GM19025 (cell line): ENCODE results near the gene SLC46A1.
"Not testable (repeated sequence)": the region's sequence is repeated elsewhere in the genome, so short reads cannot be mapped to it uniquely, and the experiment has no call there.

Experiments used
- ATAC-seq: cut with Tn5 transposase; IDR thresholded peaks from one replicate; pipeline ENCODE4 v1.9.1; 2021; ENCODE audit warnings: mild to moderate bottlenecking, low read depth, moderate library complexity; ENCODE audit not compliant: unreplicated experiment

Gene SLC46A1

DNA sequence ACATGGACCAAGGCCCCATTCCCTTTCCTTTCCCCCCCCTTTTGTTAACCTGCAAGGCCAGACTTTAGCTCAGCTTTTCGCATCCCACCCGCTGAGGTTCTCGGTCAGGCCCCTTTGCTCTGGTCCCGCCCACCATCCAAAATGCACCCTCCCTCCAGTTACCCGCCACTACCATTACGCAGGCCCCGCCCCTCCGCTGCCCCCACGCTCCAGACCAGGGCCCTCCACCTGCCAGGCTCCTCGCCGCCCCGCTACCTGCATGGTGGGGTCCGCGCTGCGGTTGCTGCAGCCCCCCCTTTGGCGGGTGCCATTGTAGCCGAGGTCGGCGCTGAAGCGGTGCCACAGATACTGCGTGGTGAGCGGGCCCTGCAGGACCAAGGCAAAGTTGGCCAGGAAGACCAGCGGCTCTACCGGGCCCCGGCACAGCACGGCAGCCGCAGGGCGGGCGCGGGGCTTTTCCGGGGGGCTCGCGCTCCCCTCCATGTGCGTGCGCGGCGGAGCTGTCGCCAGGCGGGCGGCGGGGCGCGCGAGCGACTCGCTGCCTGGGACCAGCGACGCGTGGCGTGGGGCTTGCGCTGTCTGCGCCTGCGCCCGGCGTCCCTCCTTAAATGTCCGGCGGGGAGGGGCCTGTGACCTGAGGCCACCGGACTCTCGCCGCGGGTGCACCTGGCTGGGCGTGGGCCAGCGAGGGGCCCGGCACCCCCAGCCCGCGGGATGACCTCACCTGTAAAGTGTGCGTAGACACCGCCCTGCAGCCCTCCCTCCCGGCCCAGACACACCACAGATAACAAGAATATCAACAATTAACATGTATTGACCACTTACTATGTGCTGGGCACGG, at the start of gene SLC46A1:
SLC46A1 (minus strand) TSS at position 581 of the 841 bp plus-strand sequence; CDS start at position 483, 98 bp downstream.
- peak; percentile 82 for ATAC-seq

DNA sequence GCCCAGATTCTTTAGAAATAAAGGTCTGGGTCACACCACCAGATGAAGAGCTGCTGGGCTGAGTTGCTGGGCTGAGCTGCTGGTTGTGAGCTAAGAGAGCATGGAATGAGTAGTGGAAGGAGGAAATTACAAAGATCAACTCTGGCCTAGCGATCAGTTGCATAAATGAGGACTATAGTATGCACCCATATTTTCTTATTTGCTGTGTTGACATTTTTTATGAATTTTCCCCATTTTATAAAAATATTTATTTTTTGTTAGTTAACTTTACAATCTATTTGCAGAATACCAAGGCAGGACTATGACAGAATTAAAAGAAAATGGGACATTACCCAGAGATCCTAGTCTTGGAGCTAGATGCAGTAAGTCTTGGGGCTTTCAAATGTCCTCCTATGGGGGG, 43.8 kb upstream of the SLC46A1 start:
- no peak for ATAC-seq

DNA sequence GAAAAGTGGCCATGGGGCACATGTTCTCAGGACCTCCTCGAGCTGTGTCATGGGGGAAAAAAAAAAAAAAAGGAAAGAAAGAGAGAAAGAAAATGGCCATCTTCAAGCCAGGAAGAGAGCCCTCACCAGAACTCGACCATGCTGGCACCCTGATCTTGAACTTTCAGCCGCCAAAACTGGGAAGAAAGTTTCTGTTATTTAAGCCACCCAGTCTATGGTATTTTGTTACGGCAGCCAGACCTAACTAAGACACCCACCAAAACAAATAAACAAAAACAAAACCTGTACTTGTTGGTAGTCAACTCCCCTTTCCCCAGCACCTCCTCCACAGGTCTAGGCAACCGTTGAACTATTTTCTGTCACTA, 41.4 kb upstream of the SLC46A1 start:
- ATAC-seq: no peak

DNA sequence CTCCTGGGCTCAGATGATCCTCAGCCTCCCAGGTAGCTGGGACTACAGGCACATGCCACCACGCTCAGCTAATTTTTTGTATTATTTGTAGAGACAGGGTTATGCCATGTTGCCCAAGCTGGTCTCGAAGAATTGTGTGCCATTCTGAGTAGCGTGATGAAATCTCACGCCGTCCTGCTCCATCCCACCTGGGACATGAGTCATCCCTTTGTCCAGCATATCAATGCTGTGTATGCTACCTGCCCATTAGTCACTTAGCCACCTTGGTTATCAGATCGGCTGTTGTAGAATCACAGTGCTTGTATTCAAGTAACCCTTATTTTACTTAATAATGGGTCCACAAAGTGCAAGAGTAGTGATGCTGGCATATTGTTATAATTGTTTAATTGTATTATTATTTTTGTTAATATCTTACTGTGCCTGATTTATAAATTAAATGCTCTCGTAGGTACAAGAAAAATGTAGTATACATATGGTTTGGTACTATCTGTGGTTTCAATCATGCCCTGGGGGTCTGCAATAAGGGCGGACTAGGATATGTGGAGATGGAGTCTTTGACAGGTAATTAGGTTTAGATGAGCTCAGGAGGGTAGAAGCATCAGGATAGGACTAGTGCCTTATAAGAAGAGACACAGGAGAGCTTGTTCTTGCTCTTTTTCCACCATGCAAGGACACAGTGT, 40.8 kb upstream of the SLC46A1 start:
- no peak for ATAC-seq

DNA sequence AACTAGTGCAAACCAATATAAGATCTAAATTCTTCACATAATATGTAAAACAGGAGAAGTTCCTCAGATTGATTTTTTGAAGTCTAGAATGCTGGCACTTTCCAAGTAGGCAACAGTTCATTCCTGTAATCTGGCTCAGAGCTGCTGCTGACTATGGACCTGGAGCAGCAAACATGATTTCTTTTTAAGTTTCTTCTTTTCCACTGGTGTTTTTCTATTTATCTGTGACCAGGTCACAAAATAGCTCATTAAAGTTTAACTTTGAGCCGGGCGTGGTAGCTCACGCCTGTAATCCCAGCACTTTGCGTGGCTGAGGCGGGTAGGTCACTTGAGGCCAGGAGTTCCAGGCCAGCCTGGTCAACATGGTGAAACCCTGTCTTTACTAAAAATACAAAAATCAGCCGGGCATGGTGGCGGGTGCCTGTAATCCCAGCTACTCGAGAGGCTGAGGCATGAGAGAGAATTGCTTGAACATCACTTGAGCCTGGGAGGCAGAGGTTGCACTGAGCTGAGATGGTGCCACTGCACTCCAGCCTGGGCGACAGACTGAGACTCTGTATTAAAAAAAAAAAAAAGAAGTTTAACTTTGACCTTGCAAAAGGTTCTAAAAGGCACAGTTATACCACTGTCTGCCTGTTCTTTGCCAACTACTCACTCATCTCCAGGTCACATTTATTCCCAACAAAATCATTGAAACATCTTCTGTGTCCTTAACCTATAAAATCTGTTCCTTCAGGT, 38.1 kb upstream of the SLC46A1 start:
- ATAC-seq: no peak

DNA sequence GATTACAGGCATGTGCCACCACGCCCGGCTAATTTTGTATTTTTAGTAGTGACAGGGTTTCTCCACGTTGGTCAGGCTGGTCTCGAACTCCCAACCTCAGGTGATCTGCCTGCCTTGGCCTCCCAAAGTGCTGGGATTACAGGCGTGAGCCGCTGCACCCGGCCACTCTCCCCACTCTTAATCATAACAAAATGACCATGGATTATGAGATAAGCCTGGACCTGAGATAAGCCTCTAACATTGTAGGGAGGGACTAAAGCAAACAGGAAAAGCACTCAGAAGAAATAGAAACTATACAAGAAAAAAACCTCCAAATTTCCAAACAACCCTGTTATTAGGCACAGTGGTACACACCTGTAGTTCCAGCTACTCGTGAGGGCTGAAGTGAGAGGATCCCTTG, 28.3 kb upstream of the SLC46A1 start:
- not testable (repeated sequence) for ATAC-seq

DNA sequence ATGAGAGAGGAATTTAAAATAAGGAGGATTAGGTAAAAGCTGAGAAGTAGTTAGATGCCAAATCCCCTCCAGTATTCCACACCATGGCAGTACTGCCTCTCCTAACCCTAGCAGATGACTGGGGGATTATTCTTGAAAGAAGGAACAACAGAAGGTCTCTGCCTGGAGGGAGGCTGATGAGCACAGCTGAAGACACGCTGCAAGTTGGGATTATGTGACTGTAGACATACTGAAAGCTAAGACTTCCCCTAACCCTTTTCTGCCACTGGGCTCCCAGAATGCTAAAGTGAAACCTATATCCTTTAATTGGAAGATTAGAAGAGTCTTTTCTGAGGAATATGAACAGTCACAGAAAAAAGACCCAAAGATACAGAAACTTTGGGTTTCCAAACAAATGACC, 27.7 kb upstream of the SLC46A1 start:
- no peak for ATAC-seq

DNA sequence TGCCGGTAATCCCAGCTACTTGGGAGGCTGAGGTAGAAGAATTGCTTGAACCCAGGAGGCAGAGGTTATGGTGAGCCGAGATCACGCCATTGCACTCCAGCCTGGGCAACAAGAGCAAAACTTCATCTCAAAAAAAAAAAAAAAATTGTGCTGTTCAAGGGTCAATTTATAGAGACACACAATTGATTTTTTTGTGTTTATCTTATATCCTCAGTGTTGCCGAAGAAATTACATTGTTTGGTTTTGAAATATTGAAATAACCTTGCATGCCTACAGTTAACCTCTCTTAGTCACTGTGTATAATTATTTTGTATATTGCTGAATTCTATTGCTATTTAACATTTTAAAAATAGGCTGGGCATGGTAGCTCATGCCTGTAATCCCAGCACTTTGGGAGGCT, 22.0 kb upstream of the SLC46A1 start:
- not testable (repeated sequence) for ATAC-seq

DNA sequence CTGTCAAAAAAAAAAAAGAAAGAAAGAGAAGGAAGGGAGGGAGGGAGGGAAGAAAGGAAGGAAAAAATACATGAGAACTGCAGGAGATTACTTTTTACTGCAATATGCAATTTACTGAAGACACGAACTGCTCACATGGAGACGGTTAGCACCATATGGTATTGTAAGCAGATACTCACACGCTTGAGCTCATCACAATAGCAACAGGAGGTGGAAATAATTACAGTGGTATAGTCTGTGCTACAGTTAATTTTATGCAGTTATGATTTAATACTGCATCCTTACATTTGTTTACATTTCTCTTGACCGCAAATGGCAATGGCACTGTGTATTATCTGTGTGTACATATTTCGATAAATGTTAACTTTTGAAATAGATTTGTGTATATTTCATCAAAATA, 21.4 kb upstream of the SLC46A1 start:
- no peak for ATAC-seq

DNA sequence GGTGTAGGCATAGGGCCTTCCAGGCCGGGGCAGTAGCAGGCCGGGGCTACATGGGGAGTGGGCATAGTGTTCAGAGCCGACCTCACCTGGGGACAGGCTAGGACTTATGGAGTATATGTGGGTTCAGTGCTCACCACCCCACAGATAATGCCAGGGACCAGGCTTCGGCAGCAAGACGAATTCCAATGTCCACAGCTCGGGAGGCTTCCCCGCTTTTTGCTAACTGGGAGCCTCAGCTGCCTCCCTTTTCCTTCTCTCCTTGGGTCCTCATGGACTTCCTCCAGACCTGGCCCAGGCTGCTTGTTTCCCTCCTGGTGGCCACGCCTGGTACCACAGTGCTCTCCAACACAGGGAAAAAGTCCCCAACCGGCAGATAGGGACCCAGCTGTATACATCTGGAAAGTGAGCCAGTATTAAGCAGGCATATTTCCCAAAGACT, 20.1 kb upstream of the SLC46A1 start:
- no peak for ATAC-seq

DNA sequence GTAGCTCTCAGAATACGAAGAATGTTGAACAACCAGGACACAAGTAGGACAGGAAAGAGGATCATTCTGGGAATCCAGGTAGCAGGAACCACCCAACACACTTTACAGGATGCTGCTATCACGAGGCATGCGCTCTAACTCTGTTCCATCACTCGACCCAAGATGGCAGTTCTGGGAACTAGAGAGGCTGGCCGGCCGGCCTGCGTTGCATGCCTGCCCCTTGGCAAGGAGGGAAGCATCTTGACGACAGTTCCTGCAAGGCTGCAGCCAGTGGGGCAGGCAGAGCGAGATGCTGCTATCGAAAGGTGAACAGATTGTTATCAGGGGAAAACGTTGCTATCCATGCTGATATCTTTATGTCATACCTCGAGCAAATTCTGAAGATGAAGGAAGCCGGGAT, 19.2 kb upstream of the SLC46A1 start:
- no peak for ATAC-seq

DNA sequence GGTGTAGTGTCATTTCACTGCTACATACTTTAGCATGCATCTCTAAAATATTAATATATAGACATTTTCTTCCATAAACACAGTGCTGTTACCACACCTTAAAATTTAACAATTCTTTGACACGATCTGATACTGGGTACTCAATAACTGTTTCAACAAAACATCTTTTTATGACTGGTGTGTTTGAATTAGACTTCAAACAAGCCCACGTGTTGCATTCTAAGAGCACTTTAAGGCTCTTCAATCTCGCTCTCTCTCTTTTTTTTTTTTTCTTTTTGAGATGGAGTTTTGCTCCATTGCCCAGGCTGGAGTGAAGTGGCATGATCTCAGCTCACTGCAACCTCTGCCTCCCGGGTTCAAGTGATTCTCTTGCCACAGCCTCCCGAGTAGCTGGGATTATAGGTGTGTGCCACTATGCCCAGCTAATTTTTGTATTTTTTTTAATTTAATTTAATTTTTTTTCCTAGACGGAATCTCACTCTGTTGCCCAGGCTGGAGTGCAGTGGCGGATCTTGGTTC, 15.8 kb upstream of the SLC46A1 start:
- ATAC-seq: no peak

DNA sequence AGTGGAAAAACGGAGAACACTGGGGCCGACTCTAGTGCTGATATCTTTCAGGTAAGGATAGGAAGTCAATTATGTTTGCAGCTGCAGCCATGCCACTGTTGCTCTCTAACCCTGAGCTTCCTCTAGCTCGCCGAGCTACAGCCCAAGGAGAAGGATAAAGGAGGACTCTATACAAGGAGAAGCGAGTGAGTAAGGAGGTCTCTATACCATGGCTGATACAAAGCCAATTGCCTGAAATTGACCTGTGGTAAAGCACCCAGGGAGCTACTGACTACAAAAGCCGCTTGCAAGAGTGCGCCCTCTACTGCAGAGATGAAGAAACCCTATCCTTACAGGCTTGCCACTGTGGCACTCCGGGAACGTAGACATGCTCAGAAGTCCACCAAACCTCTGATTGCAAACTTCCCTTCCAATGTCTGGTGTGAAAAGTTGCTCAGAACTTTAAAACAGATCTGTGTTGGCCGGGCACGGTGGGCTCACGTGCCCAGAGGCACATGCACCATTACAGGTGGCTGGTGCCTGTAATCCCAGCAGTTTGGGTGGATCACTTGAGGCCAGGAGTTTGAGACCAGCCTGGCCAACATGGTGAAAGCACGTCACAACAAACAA, 10.8 kb upstream of the SLC46A1 start:
- ATAC-seq: no peak

DNA sequence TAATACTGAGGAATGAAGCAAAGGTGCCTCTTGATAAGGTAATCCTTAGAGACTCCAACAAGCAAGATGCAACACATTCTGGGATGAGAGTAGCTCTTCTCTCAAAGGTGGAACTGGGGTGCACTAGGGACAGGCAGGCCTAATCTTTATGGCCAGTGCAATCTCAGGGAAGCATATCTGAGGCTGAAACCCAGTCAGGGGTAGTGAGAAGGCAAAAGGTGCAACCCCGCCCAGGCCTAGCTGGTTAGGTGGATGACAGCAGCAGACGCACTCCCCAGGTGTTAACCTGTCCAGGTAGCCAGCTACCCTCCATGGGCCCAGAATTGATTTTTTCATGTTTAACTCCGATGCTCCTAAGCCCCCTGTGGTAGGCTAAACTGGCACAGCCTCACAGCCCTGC, 9.9 kb upstream of the SLC46A1 start:
- no peak for ATAC-seq

DNA sequence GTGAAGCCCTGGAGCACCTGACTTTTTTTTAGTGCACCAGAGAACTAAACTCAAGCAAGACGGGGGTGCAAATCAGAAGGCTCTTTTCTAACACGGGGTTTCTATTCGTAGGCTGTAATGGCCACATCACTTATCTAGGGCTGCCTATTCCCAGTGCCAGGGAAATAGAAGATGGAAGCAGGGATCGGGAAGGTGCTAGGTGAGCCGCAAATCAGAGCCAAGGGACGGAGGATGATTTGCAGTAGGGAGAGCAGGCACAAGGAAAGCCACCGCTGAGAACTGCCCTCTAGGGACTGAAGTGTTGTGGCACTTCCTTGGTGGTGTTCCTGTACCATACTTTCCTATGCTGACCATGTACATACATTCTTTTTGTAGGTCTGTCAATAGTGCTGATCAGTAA, 7.8 kb upstream of the SLC46A1 start:
- ATAC-seq: no peak

DNA sequence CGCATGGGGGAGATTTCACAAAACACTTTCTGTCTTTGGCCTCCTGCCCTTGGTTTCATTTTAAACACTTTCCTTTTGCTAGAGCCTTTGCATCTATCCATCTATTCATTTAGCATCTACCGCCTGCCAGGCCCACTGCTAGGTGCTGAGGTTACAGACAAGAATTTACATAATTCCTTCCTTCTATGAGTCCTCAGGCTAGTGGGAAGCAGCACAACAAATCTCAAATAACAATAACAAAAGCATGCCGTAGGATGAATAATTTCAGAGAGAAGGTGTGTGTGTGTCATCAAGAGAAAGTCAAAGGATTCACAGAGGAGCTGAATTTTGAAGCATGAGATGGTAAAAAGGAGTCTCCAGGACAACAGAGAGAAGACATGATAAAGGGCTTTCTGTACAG, 6.1 kb upstream of the SLC46A1 start:
- no peak for ATAC-seq

DNA sequence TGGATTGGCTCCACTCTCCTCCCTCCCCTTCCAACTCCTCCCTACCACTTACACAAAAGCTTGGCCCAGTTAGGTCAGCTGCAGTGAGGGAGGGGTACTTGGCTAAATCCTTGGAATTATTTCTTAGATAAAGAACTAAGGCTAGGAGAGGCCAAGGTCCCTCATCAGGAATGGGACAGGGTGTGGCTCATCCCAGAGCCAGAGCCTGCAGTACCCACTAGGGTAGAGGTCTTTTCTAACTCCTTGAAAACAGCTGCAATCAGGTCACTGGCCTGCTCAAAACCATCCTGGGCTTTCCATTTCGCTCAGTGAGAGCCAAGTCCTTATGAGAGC, 1.9 kb upstream of the SLC46A1 start:
- no peak for ATAC-seq

DNA sequence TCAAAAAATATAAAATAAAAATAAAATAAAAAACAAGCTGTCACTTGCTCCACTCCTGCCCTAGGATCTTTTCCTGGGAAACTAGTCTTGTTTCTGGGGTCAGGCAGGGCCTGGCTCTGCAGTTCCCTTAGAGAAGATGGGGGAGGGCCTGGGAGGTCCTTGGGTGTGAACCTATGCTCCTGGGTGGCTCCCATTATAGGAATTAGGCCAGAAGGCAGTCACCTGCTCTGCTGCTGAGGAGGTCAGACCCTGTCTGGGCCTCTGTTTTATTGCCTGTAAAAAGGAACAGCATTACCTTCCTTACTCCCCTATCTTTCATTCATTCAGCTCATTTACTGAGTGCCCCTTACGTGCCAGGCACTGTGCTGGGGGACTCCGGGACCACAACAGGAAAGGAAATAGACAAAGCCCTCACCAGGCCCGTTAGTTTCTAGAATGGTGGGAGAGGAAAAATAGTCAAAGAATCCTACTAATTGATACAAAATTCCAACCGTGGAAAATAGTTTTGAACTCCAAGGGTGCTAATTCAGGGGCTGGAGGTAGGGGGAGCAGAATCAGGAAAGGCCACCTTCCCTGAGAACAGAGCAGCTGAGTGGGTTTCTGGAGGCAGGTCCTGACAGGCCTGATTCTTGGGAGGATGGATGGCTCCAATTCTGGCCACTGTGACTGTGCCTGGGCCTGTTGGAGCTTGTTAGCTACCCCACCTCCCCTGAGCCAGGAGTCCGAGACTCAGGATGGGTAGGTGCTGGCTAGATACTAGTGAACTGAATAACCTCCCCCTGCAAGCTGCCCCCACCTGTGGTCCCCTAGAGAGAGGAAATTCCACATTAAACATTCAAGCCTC, 1.3 kb upstream of the SLC46A1 start:
- ATAC-seq: no peak

DNA sequence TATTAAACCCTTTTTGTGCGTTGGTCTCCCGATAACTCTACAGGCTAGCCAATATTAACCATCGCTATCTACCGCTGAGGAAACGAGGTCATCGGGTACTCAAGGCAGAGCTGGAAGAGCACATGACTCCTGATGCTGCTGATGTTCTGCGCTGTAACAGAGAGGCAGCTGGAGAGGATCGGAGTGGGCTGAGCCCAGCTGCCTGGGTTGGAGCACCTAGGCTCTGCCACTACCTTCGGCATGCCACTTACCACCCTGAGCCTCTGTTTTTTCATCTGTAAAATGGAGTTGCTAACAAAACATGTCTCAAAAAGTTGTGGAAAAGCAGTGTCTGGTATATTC, 432 bp upstream of the SLC46A1 start:
- ATAC-seq: no peak
